ENCODE data around the gene CYSRT1.

CYSRT1 gene

GRCh38 chr9:137191245-137191644 is 33.7 kb upstream of the CYSRT1 start:
- DNase-seq, result no peak

DNA sequence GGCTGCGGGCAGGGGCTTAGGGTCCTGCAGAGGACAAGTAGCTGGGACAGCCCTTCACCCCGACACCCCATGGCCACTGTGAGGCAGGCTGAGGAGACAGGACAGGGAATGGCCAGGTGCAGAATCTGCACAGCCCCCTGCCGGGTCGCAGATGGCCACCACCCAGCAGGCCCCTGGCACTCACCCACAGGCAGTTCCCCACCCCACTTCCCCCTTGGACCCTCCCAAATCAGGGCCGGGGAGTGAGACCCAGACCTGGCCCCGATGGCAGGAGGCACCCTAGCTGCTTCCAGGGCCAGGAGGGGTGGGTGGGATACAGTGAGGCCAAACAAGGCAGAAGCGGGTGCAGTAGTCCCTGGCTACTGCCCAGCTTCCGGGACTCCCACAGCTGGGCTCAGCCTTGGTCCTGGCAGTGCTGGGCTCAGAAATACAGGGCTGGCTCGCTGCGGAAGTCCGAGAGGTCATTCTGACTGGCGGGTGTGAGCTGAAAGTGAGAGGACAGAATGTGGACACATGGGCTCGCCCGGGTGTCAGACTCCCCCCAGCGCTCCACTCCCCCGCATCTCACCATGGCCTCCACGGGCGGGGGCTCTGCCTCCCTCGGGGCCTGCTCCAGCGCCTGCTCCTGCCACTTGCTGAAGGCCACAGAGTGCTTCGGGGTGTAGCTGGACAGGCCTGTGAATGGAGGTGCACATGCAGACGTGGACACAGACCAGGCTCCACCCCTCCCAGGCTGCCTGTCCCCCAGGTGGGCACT is 33.1 kb upstream of the CYSRT1 start:
- DNase-seq, result no peak

DNA sequence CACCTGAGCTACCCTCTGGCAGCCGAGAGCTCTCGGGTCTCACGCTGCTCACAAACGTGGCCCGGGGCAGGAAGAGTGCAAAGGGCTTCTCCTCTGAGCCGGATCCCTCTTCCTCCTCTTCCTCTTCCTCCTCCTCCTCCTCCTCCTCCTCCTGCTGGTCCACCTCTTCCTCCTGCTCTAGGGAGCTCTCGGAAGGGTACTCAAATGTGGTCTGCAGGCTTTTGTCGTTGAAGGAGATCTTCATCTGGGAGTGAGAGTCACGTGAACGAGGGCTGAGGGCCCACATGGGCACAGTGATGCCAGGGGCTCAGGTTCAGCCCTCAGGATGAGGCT is 32.6 kb upstream of the CYSRT1 start:
- DNase-seq, result no peak

DNA sequence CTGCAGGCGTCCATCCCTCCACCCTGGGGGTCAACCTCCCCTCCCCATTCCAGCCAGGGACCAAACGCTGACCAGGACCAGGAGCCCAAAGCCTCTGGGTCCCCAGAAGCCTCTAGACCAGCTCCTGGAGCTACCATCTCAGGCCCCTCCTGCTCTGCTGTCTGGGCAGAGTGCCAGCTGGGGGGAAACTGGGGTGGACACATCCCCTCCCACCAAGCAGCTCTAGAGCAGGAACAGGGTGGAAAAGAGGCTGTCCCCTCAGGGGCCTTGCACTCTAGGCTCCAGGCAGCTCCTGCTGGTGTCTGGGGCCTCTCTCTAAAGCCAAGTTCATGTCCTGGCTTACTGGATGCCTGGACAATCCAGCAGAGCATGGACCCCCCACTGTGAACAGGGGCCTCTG is 32.1 kb upstream of the CYSRT1 start:
- no peak for DNase-seq

GRCh38 chr9:137193771-137194170 is 31.2 kb upstream of the CYSRT1 start:
- DNase-seq, result no peak

DNA sequence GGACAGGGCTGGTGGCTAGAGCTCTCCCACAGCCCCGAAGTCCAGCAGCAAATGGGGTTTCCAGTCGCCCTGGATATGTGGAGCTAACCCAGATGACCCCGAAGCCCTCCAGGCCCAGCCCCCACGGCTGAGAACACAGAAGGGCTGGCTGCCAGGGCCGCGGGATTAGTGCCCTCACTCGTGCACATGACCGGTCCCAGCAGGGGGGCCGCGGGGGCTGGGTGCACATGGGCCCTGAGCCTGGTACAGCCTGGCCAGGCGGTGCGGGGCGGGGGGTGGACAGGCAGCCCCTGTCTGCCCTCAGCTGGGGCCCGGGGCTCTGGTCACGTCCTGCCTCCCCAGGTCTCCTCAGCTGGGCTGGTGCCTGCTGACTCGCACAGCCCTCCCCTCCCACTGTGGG is 30.6 kb upstream of the CYSRT1 start:
- no peak for DNase-seq

DNA sequence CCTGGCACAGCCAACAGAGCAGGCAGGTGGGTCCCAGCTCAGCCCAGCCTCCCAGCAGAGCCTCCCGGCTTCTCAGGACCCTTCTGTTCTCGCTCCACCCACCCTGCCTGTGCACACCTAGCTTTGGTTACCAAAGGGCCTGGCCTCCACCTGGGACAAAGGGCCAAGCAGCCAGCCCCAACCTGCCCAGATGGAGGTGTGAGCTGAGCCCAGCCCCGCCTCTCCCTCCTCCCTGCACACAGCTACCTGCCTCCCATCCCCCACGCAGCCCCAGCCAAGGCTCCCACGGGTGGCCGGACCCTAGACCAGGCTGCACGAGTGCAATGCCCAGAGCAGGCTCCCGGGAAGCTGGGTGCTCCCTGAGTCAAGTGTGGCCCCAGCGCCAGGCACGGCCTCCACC is 30.1 kb upstream of the CYSRT1 start:
- no peak for DNase-seq

DNA sequence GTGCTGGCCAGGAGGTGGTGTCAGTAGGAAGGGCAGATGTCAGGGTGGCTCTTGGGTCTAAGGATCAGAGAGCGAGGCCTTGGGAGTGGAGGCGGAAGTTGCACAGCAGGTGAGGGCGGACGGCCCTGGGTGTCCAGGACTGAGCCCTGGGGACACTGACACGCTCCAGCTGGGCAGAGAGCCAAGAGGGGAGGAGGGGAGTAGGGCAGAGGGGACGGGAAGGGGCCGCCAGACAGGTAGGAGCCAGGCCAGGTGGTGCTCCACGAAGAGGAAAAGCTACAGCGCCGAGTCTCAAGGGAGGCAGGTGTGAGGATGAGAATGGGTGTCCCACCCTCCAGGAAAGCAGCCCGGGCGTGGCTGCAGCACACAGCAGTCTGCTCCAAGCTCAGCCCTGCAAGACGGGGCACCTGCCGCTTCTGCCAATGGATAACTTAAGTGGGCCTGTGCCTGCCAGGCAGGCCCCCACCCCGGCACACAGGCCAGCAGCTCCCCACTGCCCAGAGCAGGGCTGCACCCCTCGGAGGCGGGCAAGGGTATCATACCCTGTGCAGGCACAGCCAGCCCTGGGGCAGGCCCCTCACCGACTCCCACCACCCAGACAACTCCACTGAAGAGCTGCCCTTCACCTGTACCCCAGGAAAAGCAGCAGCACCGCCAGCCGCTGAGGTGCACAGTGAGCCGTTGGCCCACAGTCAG is 29.3 kb upstream of the CYSRT1 start:
- no peak for DNase-seq

- DNase-seq, result no peak
Measured at GRCh38 chr9:137198051-137198901, 26.7 kb upstream of the CYSRT1 start.

- DNase-seq, result no peak
Measured at GRCh38 chr9:137198902-137199283, 26.1 kb upstream of the CYSRT1 start.

- DNase-seq, result no peak
Measured at GRCh38 chr9:137199411-137200121, 25.4 kb upstream of the CYSRT1 start.

DNA sequence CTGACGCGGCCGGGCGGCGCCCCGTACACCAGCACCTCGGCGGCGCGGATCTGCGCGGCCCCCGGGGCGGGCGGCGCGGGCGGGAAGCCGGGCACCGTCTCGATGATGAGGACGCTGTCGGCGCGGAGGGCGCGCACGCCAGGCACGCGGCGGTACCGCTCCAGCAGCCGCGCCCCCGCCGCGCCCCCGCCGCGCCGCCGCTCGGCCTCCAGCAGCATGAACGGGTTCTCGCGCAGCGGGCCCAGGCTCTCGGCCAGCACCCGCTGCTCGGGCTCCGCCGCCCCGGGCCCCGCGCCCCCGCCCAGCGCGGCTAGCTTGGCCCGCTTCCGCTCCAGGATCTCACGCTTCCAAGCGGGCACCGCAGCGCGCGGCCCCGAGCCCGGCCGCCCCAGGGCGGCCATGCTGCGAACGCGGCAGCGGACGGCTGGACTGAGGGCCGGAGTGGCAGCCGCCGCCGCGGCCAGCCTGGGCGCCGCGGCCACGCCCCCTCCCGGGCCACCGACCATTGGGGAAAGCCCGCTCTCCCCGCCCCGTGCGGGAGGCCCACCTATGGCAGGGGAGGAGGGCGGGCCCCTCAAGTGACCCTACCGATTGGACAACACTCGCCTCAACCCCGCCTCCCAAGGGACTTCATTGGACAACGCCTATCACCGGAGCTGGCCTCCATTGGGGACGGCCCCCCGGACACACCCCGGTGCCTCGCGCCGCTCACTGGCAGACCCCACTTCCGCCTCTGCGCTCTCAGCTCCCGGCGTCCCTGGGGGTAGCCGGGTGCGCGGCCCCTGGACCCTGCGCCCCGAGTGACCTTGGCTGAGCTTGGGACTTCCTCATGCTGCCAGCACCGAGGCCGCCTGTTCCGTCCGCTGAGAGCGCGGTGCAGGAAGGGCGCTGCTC is 24.4 kb upstream of the CYSRT1 start, which contains the start of gene TPRN:
Gene TPRN, minus strand, starts transcription at position 431 of the 894 bp plus-strand sequence. Its CDS starts 30 bp downstream, at position 401.
- DNase-seq, result peak; percentile 96

GRCh38 chr9:137201205-137201868 is 23.6 kb upstream of the CYSRT1 start:
- no peak for DNase-seq

- no peak for DNase-seq
Measured at GRCh38 chr9:137202966-137203365, 22.0 kb upstream of the CYSRT1 start.

DNA sequence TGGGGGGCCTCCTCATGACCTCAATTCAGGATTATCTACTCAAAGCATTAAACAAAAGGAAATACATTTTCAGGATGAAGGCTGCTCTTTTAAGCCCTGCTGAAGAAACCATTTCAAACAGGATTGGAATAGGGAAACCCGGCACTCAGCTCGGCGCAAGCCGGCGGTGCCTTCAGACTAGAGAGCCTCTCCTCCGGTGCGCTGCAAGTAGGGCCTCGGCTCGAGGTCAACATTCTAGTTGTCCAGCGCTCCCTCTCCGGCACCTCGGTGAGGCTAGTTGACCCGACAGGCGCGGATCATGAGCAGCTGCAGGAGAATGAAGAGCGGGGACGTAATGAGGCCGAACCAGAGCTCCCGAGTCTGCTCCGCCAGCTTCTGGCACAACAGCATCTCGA is 20.2 kb upstream of the CYSRT1 start:
- DNase-seq, result no peak

DNA sequence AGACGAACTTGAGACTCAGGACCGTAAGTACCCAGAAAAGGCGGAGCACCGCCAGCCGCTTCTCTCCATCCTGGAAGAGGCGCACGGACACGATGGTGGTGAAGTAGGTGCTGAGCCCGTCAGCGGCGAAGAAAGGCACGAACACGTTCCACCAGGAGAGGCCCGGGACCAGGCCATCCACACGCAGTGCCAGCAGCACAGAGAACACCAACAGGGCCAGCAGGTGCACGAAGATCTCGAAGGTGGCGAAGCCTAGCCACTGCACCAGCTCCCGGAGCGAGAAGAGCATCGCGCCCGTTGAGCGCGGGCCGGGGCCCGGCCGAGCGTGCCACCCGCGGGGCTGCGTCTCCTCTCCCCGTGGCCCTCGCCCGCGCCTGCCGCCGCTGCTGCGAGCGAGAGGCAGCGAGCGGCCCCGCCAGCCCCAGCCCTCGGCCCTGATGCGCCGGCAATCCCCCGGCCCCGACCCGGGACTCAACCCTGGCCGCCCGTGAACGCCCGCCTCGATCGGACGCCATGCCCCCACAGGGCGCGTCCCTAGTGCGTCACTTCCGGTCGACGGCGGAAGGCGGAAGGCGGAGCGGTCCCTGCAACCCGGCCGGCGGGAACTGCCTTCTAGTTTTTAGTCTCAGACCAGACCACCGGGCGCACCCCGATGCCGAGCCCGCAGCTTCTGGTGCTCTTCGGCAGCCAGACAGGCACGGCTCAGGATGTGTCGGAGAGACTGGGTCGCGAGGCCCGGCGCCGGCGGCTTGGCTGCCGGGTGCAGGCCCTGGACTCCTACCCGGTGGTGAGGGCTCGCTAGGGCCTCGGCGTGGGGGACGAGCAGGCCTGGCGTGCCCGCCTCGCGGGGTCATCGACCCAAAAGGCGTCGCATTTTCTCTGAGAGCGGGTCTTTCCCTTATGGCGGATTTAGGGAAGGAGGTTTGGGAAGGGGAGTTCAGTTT is 19.6 kb upstream of the CYSRT1 start, which contains the start of the genes NDOR1 and TMEM203:
Gene NDOR1, plus strand, starts transcription at position 575 of the 944 bp plus-strand sequence. Its CDS starts 78 bp downstream, at position 653.
Gene TMEM203, minus strand, starts transcription at position 523 of the 944 bp plus-strand sequence. Its CDS starts 234 bp downstream, at position 289.
- DNase-seq, result peak; percentile 68

DNA sequence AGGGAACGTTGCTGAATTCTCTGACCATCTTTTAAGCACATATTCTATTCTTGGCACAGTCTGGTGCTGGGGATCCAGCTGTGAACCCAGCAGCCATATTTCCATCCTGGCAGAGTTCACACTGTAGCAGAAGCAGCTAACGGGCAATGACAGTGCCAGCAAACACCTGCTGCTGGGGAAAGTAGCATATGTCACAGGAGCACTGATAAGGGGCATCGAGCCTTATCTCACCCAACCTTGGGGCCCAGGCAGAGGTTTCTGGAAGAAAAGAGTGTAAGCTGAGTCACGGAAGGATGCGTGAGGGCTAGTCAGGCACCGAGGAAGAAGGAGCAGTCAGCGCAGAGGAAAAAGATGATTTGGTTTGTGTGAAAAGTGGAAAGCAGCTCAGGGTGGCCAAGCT is 18.4 kb upstream of the CYSRT1 start:
- no peak for DNase-seq

DNA sequence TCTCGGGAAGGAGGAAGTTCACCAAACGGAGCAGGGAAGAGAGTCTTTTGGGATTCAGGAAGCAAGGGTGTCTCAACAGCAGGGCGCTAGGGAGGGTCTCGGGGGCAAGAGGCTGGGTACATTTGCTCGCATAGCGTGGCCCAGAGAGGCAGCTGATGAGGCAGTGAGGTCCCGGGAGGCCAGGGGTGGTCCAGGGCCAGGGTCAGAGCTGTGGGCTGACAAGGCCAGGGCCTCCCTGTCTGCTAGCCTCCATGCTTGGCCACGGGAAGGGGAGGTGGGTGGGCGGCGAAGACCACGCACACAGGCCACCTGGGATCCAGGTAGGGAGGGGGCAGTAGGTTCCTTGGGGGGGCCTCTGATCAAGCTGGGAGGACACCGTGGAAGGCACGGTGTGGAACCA is 13.4 kb upstream of the CYSRT1 start:
- no peak for DNase-seq

DNA sequence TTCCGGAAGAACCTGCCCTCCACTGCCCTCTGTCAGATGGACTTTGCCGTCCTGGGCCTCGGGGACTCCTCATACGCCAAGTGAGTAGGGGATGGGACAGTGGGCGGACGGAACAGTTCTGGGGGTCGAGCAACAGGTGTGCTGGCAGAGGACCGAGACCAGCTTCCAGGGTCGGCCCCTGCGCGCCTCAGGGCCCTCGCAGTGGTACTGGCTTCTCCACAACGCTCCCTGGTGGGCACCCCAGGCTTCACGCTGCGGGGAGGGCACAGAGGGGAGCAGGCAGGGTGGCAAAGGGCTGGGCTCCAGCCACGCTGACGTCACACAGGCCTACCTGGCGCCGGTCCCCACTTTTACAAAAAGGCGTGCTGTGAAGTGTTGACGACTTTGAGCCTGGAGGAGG is 12.5 kb upstream of the CYSRT1 start:
- no peak for DNase-seq
